Cardiac muscle cell (in vitro differentiated cells and primary cell): Measurements from ENCODE around the gene C7orf25. TPM values are rescaled to one million over a fixed set of nuclear protein-coding genes. Genes with fewer than 3 reads are reported as not detected.

ENCODE experiments used
- DNase-seq, 2 donors: peaks; one replicate each; pipeline versions ENCODE4 v3.0.0 to v3.0.0-alpha.2; 2010 to 2017; ENCODE audit warnings: low read depth in 1 of 2, low spot score in 1 of 2
- H3K27ac ChIP-seq: fragments of 200-600 bp; sonication (generic); 2 replicates; pipeline ENCODE4 v1.5.1; 2016
- H3K27me3 ChIP-seq: fragments of 200-600 bp; sonication (generic); 2 replicates; pipeline ENCODE4 v1.6.0; 2016; ENCODE audit warnings: control low read depth
- H3K36me3 ChIP-seq: fragments of 200-600 bp; sonication (generic); 2 replicates; pipeline ENCODE4 v1.5.1; 2016; ENCODE audit warnings: control low read depth
- H3K4me1 ChIP-seq: fragments of 200-600 bp; sonication (generic); 2 replicates; pipeline ENCODE4 v1.8.1; 2017; ENCODE audit warnings: low read depth, mild to moderate bottlenecking, mixed run types
- H3K4me3 ChIP-seq: fragments of 200-600 bp; sonication (generic); 2 replicates; pipeline ENCODE4 v1.5.1; 2016; ENCODE audit warnings: mild to moderate bottlenecking
- H3K9me3 ChIP-seq: fragments of 200-600 bp; sonication (generic); 2 replicates; pipeline ENCODE4 v1.5.1; 2017; ENCODE audit warnings: low read depth, mild to moderate bottlenecking, control low read depth
- CTCF ChIP-seq: IDR thresholded peaks from 2 replicates; pipeline ENCODE4 v1.5.1; 2012; ENCODE audit warnings: low read depth, mild to moderate bottlenecking, low read length
- polyA plus RNA-seq: library from polyadenylated mRNA; unstranded; fragments of >200 nt; fragmentation: Nextera tagmentation; extraction: Ambion mirVana; gene quantifications from 2 replicates; pipeline ENCODE4 v1.2.1, GENCODE V29; 2016
- total RNA-seq: library from RNA; depleted of rRNA; stranded (reverse); fragments of >200 nt; gene quantifications from 2 replicates; pipeline ENCODE4 v1.2.3, GENCODE V29; 2016

The C7orf25 gene
- total and polyA plus RNA-seq, 2 experiments from 2014 or later = 5.1 to 10.4 TPM

- TF ChIP-seq CTCF = no peak
- Histone ChIP-seq H3K9me3 (no peaks in the 10 kb centered on the region), H3K4me3 (no peak overlapping the region), H3K36me3 (no peaks in the 10 kb centered on the region), H3K27me3 (no peaks in the 10 kb centered on the region), H3K4me1 (no peaks in the 10 kb centered on the region), H3K27ac (no peak overlapping the region)
- DNase-seq = no peak
Measured at GRCh38 chr7:42945821-42946626, 34.2 kb upstream of the C7orf25 start.

- peak; percentile 92 for TF ChIP-seq CTCF
- DNase-seq = peak; percentile 85 to 88
- H3K27ac ChIP-seq = no peak overlapping the region
- peaks cover 9% of the 10 kb centered on the region for H3K36me3 ChIP-seq
- no peaks in the 10 kb centered on the region for H3K27me3 ChIP-seq
- no peak overlapping the region for H3K4me3 ChIP-seq
- no peaks in the 10 kb centered on the region for H3K4me1 ChIP-seq
- no peaks in the 10 kb centered on the region for H3K9me3 ChIP-seq
Measured at GRCh38 chr7:42940985-42941847, 29.3 kb upstream of the C7orf25 start.

GRCh38 chr7:42939457-42940240, 27.8 kb upstream of the C7orf25 start:
- Histone ChIP-seq H3K36me3 (peaks cover 20% of the 10 kb centered on the region), H3K4me1 (no peaks in the 10 kb centered on the region), H3K27me3 (no peaks in the 10 kb centered on the region), H3K4me3 (no peak overlapping the region), H3K9me3 (no peaks in the 10 kb centered on the region), H3K27ac (no peak overlapping the region)
- no peak for DNase-seq
- no peak for TF ChIP-seq CTCF

GRCh38 chr7:42935861-42936260, 24.0 kb upstream of the C7orf25 start:
- no peak for DNase-seq
- peaks cover 20% of the 10 kb centered on the region for H3K36me3 ChIP-seq

More at GRCh38 chr7:42935861-42936260, 24.0 kb upstream of the C7orf25 start:
- Histone ChIP-seq H3K4me3 (no peak overlapping the region), H3K27me3 (no peaks in the 10 kb centered on the region), H3K27ac (no peak overlapping the region), H3K9me3 (no peaks in the 10 kb centered on the region), H3K4me1 (peaks cover 9% of the 10 kb centered on the region)
- no peak for TF ChIP-seq CTCF
